NCI-H1092 treated with DMSO at 0.1 percent for 48 hours (cell line): ENCODE results near the gene TCF3.
A peak's percentile ranks its signal among the peaks of the same experiment; 100 is the strongest.

Experiments used
- DNase-seq: peaks from one replicate; lab custom pipeline; 2025; lab: John Stamatoyannopoulos, UW

Gene TCF3

GRCh38 chr19:1609680-1610474, 42.5 kb downstream of the TCF3 start:
- DNase-seq = no peak

DNA sequence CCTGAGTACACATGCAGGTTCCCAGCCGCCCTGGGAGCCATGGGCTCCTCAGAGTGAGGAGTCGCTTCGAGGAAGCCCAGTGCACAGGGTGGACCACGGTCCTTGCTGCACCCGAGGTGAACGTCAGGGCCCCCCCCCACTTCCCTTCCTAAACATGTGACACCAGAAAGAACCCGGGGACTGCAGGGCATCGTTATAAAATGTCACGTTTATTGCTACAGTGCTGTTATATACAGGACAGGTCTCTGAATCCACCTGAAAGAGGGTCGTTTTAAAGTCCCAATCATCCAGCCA, 43.4 kb downstream of the TCF3 start:
- DNase-seq = no peak

DNA sequence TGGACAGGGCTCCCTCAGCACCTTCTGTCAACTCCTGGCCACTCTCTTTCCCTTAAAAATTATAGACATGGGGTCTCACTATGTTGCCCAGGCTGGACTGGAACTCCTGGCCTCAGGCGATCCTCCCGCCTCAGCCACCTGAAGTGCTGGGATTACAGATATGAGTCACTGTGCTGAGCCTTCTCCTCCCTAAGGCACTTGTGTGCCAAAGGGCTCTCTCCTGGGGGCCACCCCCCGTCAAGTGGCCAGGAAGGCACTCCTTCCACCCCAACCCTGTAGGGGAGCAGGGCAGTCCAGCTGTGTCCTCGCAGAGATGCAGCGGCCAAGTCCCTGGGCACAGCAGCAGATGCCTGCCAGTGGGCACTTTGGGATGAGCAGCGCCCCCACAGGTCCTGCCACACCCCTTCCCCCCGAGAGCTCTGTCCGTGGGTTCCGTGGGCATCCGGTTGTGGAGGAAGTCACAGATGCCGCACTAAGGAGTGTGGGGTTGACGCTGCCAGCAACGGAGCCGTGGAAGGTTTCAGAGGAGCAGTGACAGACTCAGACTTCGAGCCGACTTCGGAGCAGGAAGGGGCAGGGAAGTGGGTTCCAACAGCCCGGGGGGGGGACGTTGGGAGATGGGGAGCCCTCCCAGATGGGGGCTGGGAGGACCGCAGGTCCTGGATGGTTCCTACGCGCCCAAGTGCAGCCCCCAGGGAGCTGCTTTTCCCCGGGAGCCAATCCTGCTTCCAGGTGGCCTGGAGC, 43.9 kb downstream of the TCF3 start:
- DNase-seq = no peak

DNA sequence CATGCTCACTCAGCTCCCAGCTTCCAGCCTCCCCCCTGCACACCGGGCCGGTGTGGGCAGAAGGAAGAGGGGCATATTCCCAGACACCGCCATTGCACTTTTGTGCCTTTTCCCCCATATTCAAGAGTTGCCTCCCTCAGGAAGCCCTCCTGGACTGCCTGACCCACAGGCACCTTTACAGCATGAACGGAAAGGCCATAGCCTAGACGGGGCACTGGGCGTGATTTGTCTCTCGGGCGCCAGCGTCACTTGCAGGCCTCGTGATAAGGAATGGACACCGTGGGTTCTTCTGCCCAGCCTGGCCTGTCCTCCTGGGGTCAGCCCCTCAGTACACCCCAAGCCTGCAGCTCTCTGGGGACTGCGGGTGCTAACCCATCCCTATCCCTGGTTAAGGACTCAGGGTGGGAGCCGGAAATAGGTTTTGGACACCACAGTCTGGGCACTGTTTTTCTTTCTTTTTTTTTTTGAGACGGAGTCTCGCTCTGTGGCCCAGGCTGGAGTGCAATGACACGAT, 46.2 kb downstream of the TCF3 start:
- DNase-seq = no peak

DNA sequence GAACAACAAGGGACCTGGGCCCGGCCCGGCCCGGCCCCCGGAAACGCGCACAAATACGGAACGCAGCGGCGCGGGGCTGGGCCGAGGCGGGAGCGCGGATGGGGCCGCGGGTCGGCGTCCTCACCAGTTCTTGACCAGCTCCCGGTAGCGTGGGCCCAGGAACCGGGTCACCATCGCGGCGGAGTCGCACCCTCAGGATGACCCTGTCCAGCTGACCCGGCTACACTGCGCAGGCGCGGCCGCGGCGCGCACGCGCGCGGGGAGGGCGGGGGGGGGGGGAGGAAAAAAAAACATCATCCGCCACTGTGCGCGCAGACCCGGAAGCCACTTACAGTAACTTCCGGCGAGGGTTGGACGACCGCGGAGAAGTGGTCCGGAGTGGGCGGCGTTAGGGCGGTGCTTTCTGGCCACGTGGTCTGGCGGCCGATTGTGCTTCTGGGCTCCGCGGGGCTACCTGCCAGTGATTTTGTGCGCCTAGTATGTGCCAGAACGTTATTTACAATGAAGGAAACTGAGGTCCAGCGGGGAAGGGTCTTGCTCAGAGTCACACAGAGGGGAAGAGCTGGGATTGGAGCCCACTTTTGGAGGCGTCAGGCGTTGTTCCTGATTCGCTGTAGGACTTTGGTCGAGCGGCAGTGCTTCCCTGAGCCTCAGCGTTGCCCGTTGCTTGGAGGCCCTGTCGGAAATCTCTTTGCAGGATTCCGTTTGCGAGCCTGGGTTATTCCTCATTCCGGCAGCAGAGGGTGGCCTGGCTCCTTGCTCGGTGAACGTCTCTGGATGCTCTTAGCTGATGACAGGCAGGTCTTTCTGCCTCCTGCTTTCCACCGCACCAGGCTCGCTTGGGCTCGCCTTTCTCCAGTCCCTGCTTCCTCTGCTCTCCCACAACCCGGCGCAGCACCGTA, 46.9 kb downstream of the TCF3 start, which contains the start of gene UQCR11:
UQCR11 (minus strand) TSS at position 227 of the 902 bp plus-strand sequence; CDS start at position 174, 53 bp downstream.
- peak; percentile 98 for DNase-seq

- DNase-seq = no peak
These were observed 50.2 kb downstream of the TCF3 start for GRCh38 chr19:1602091-1602707.

DNA sequence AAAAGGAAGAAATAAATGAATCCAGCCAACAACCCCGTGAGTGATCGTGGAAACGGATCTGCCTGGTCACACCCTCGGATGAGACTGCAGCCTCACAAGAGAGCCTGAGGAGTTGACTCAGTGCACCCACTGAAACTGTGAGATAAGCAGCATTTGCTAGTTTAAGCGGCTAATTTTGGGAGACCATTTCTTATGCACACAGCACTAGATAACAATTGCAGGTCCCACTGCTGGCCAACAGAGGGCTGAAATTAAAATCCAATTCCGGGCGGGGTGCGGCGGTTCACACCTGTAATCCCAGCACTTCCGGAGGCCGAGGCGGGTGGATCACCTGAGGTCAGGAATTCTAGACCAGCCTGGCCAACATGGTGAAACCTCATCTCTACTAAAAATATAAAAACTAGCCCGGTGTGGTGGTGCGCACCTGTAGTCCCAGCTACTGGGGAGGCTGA, 50.8 kb downstream of the TCF3 start:
- DNase-seq = no peak

- no peak for DNase-seq
These were observed 53.0 kb downstream of the TCF3 start for GRCh38 chr19:1599460-1599846.

DNA sequence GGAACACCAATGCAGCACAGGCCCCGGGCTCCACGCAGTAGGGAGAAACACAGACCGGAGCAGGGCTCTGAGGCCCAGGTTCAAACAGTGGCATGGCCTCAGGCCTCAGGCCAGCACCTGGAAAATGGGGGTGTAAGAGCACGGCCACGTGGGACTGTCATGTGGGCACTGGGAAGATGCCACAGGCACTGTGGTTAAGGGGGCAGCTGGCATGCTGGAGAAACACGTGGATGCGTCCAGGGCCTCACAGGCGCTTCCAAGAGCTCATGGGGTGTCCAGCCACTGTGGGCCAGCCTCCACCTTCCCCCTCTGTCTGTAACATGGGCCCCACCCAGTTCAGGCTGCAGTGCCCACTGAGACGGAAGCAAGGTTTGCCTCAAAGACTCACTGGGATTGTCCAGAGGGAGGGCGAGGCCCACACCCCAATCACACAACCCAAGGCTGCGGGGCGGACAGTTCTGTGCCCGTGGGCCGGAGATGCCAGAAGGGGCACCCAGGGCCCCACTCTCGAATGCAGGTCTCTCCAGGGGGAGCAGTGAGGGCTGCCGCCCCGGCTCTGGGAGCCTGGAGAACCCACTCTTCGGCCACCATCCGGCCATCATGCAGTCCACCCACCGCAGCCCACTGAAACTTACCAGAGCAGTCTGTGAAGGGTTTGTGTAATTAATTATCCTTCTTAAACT, 53.5 kb downstream of the TCF3 start:
- DNase-seq = no peak

- no peak for DNase-seq
These were observed 59.0 kb downstream of the TCF3 start for GRCh38 chr19:1593501-1593772.

GRCh38 chr19:1592755-1593500, 59.5 kb downstream of the TCF3 start, which contains the start of gene MBD3:
Gene MBD3, minus strand, starts transcription at chr19:1592865. Its CDS starts 234 bp downstream, at chr19:1592631.
- DNase-seq = peak; percentile 91

- peak; percentile 76 for DNase-seq
These were observed 60.2 kb downstream of the TCF3 start for GRCh38 chr19:1592024-1592754.

- peak; percentile 40 for DNase-seq
These were observed 60.9 kb downstream of the TCF3 start for GRCh38 chr19:1591421-1592023.

- peak; percentile 8 for DNase-seq
These were observed 61.6 kb downstream of the TCF3 start for GRCh38 chr19:1590641-1591397.

- no peak for DNase-seq
These were observed 64.5 kb downstream of the TCF3 start for GRCh38 chr19:1587872-1588271.

GRCh38 chr19:1585243-1585580, 67.2 kb downstream of the TCF3 start:
- no peak for DNase-seq

DNA sequence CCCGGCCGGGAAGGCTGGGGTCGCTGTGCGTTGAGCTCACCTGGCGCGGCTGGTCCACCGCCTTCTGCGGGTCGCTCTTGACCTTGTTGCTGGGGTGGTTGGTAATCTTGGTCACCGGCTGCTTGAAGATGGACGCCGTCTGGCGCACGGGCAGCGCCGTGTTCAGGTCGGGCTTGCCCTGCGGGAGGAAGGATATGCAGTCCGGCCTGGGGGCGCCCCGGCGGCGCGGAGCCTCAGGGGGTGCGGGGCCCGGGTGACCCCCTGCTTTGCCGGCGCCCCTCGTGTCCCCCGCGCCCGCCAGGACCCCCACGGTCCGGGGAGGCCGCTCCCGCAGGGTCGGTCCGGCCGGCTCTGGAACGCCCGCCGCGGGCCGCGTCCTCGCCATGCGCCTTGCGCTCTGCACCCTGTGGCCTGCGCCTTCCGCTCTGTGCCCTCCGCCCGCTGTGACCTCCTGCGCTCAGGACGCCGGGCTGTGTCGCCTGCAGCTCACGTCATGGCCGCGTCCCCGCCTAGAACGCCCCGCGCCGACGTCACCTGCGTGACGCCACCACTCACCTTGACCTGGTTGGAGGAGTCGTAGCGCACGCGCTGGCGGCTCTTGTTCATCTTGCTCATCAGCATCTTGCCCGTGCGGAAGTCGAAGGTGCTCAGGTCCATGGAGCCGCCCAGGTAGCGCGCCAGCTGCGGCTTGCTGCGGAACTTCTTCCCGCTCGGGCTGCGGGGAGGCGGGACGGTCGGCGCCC, 67.7 kb downstream of the TCF3 start:
- no peak for DNase-seq

GRCh38 chr19:1582201-1582600, 70.2 kb downstream of the TCF3 start:
- DNase-seq = no peak
